HFF-Myc (cell line): ENCODE data around the gene PPP1CA.

ENCODE experiments used
- DNase-seq: peaks from one replicate; pipeline ENCODE4 v3.0.0-alpha.2; 2011; ENCODE audit warnings: low read depth; ENCODE audit errors: extremely low read depth
- H3K4me3 ChIP-seq: replicated peaks from 2 replicates; pipeline ENCODE4 v1.5.1; 2011; ENCODE audit warnings: low read depth, mild to moderate bottlenecking, control low read depth, low read length
- CTCF ChIP-seq: IDR thresholded peaks from 2 replicates; pipeline ENCODE4 v1.5.1; 2012; ENCODE audit warnings: mild to moderate bottlenecking, low read depth, low read length, control low read depth; ENCODE audit errors: missing control alignments

The PPP1CA gene

GRCh38 chr11:67378544-67378943, 23.1 kb downstream of the PPP1CA start:
- H3K4me3 ChIP-seq = no peak overlapping the region
- no peak for TF ChIP-seq CTCF
- no peak for DNase-seq

GRCh38 chr11:67376873-67377808, 24.5 kb downstream of the PPP1CA start:
- H3K4me3 ChIP-seq = no peak overlapping the region
- DNase-seq = no peak
- no peak for TF ChIP-seq CTCF

- TF ChIP-seq CTCF = no peak
- no peak overlapping the region for H3K4me3 ChIP-seq
Observed at GRCh38 chr11:67376063-67376820, 25.4 kb downstream of the PPP1CA start.

GRCh38 chr11:67375320-67376055, 26.2 kb downstream of the PPP1CA start:
- H3K4me3 ChIP-seq = no peak overlapping the region
- no peak for DNase-seq
- TF ChIP-seq CTCF = no peak

More at GRCh38 chr11:67376063-67376820, 25.4 kb downstream of the PPP1CA start:
- no peak for DNase-seq

GRCh38 chr11:67374571-67375281, 26.9 kb downstream of the PPP1CA start:
- H3K4me3 ChIP-seq = peak overlapping the region; percentile 59
- TF ChIP-seq CTCF = no peak
- no peak for DNase-seq
